GM12892 (cell line): ENCODE results near the gene RBM26.

Experiments used
- POLR2A ChIP-seq: IDR thresholded peaks from 2 replicates; pipeline ENCODE4 v1.6.1; 2011; ENCODE audit warnings: low read depth, low read length, control low read depth
- TAF1 ChIP-seq: IDR thresholded peaks from 2 replicates; pipeline ENCODE4 v1.6.1; 2011; ENCODE audit warnings: low read depth, mild to moderate bottlenecking, control low read depth, low read length, borderline replicate concordance

DNA sequence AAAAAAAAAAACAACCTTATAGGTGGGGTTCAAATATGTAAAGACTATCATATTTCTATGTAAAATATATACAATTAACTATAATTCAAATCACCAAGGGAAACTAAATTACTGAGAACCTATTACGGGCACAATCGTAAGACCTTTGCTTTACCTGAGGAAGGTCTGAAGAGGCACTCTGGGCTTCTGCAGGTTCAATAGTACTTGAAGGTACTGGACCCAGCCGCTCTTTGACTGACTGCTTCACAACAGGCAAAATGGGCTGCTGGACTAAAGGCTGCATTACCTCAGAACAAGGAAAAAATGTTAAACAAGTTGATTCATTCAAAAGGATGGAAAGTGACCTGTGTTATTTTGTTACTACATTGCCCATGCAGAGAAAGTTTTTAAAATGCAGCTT, 51.8 kb downstream of the RBM26 start:
- TF ChIP-seq TAF1 (no peak), POLR2A (no peak)
